Activated T-helper 17 cell treated with anti-CD3 and anti-CD28 coated beads, Interleukin-2, amount 50 U/mL, for 72 hours (primary cell): ENCODE data around the gene DZIP3. TPM values are rescaled to one million over a fixed set of nuclear protein-coding genes. Genes with fewer than 3 reads are reported as not detected.
"Not testable (repeated sequence)": the region's sequence is repeated elsewhere in the genome, so short reads cannot be mapped to it uniquely, and the experiment has no call there.

Experiments
- ATAC-seq: fragments of 150-1000 bp; cut with Tn5 transposase; replicated peaks from 2 replicates; pipeline ENCODE4 v1.10.0; 2021; ENCODE audit warnings: mild to moderate bottlenecking, moderate library complexity
- H3K27ac Mint-ChIP-seq: one replicate; pipeline ENCODE4 v1.8.0; 2022; ENCODE audit warnings: mixed read lengths
- H3K27me3 Mint-ChIP-seq: one replicate; pipeline ENCODE4 v1.8.0; 2022; ENCODE audit warnings: mixed read lengths
- H3K36me3 Mint-ChIP-seq: one replicate; pipeline ENCODE4 v1.8.0; 2022; ENCODE audit warnings: low read depth, mild to moderate bottlenecking, mixed read lengths
- H3K4me1 Mint-ChIP-seq: one replicate; pipeline ENCODE4 v1.8.0; 2022; ENCODE audit warnings: mixed read lengths
- H3K4me3 Mint-ChIP-seq: one replicate; pipeline ENCODE4 v1.8.0; 2022; ENCODE audit warnings: mild to moderate bottlenecking, mixed read lengths
- H3K9me3 Mint-ChIP-seq: one replicate; pipeline ENCODE4 v1.8.0; 2022; ENCODE audit warnings: mixed read lengths
- total RNA-seq, 2 donors: library from RNA; stranded (reverse); gene quantifications; one replicate each; pipeline ENCODE4 v1.2.3, GENCODE V29; 2022

DZIP3 gene
- total RNA-seq, 2 donors from 2014 or later = 9.7 to 19.7 TPM

- H3K9me3 Mint-ChIP-seq = no peaks in the 10 kb centered on the region
- no peak overlapping the region for H3K4me3 Mint-ChIP-seq
- H3K36me3 Mint-ChIP-seq = peaks cover 14% of the 10 kb centered on the region
- no peaks in the 10 kb centered on the region for H3K4me1 Mint-ChIP-seq
- no peaks in the 10 kb centered on the region for H3K27me3 Mint-ChIP-seq
- no peak overlapping the region for H3K27ac Mint-ChIP-seq
- ATAC-seq = no peak
Observed at GRCh38 chr3:108610651-108611050, 21.1 kb downstream of the DZIP3 start.

- not testable (repeated sequence) for H3K4me1 Mint-ChIP-seq, H3K36me3 Mint-ChIP-seq, H3K4me3 Mint-ChIP-seq, ATAC-seq, H3K27me3 Mint-ChIP-seq, H3K9me3 Mint-ChIP-seq, H3K27ac Mint-ChIP-seq
Observed at GRCh38 chr3:108616090-108616489, 26.6 kb downstream of the DZIP3 start.

DNA sequence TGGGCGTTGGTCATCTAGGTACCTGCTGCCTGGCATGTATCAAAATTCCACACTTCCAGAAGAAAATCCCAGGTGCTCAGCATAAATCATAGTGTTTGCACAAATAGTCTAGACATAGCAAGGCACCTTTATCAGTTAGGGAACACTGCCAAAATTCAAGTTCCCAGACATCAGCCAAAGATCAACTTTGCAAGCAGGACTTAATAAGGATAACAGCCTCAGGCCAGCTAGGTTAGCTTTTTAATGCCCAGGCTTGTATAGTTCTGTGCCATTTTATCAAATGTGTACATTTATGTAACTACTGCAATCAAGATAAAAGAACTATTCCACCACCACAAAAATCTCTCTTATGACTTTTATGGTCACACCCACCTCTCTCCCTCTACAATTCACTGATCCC is 30.7 kb downstream of the DZIP3 start:
- H3K4me1 Mint-ChIP-seq = no peaks in the 10 kb centered on the region
- no peak overlapping the region for H3K4me3 Mint-ChIP-seq
- no peak overlapping the region for H3K27ac Mint-ChIP-seq
- no peaks in the 10 kb centered on the region for H3K36me3 Mint-ChIP-seq
- H3K27me3 Mint-ChIP-seq = no peaks in the 10 kb centered on the region
- no peak for ATAC-seq
- peaks cover 3% of the 10 kb centered on the region for H3K9me3 Mint-ChIP-seq

- Mint-ChIP-seq H3K36me3 (no peaks in the 10 kb centered on the region), H3K4me3 (no peak overlapping the region), H3K27ac (no peak overlapping the region), H3K4me1 (no peaks in the 10 kb centered on the region), H3K9me3 (peaks cover 3% of the 10 kb centered on the region), H3K27me3 (no peaks in the 10 kb centered on the region)
- ATAC-seq = no peak
Observed at GRCh38 chr3:108623504-108623903, 34.0 kb downstream of the DZIP3 start.

DNA sequence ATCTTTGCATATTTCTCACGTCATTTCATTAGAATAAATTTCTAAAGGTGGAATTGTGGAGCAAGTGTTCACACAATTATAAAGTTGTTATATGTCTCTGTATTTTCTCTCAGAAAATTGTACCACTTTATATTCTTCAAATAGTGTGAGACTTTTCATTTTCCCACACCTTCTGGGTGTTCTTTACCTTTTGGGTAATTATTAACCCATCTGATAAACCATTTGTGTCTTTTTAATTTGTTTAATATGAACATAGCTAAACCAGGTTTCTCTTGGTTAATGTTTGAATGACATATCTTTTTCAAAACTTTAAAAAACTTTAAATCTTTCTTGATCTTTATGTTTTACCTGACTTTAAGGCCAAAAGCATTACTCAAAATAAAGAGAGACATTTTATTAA is 40.5 kb downstream of the DZIP3 start:
- H3K27me3 Mint-ChIP-seq = no peaks in the 10 kb centered on the region
- ATAC-seq = no peak
- no peaks in the 10 kb centered on the region for H3K9me3 Mint-ChIP-seq
- H3K36me3 Mint-ChIP-seq = peaks cover 17% of the 10 kb centered on the region
- H3K4me1 Mint-ChIP-seq = no peaks in the 10 kb centered on the region
- H3K4me3 Mint-ChIP-seq = no peak overlapping the region
- no peak overlapping the region for H3K27ac Mint-ChIP-seq

GRCh38 chr3:108642526-108642925 is 53.0 kb downstream of the DZIP3 start:
- Mint-ChIP-seq H3K9me3 (no peaks in the 10 kb centered on the region), H3K27ac (no peak overlapping the region), H3K4me3 (no peak overlapping the region), H3K4me1 (no peaks in the 10 kb centered on the region), H3K36me3 (peaks cover 17% of the 10 kb centered on the region), H3K27me3 (no peaks in the 10 kb centered on the region)
- no peak for ATAC-seq

- H3K27me3 Mint-ChIP-seq = no peaks in the 10 kb centered on the region
- no peaks in the 10 kb centered on the region for H3K4me1 Mint-ChIP-seq
- peaks cover 17% of the 10 kb centered on the region for H3K36me3 Mint-ChIP-seq
Observed at GRCh38 chr3:108645364-108645763, 55.8 kb downstream of the DZIP3 start.

GRCh38 chr3:108655664-108656063 is 66.1 kb downstream of the DZIP3 start:
- not testable (repeated sequence) for H3K27me3 Mint-ChIP-seq, H3K4me3 Mint-ChIP-seq, H3K4me1 Mint-ChIP-seq, H3K27ac Mint-ChIP-seq, ATAC-seq, H3K9me3 Mint-ChIP-seq, H3K36me3 Mint-ChIP-seq

More at GRCh38 chr3:108645364-108645763, 55.8 kb downstream of the DZIP3 start:
- ATAC-seq = no peak
- H3K4me3 Mint-ChIP-seq = no peak overlapping the region
- H3K27ac Mint-ChIP-seq = no peak overlapping the region
- no peaks in the 10 kb centered on the region for H3K9me3 Mint-ChIP-seq

DNA sequence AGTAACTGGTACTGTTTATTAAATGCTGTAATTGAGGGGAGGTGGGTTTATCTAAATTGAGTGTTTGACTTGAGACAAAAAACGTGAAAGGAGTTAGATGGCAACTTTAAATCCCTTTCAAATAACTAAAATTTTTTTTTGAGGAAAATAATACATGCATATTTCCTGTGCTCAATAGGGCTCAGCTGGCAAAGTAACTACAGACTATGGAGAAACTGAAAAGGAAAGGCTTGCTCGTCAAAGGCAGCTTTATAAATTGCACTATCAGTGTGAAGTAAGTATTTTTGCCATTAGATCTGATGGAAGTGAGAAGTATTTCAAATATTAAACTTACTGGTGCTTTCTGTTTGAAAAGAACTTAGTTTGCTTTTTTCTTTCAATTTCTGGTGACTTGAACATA is 72.2 kb downstream of the DZIP3 start:
- H3K27ac Mint-ChIP-seq = no peak overlapping the region
- no peaks in the 10 kb centered on the region for H3K9me3 Mint-ChIP-seq
- H3K4me3 Mint-ChIP-seq = no peak overlapping the region
- H3K27me3 Mint-ChIP-seq = no peaks in the 10 kb centered on the region
- H3K36me3 Mint-ChIP-seq = peaks cover 5% of the 10 kb centered on the region
- ATAC-seq = no peak
- H3K4me1 Mint-ChIP-seq = no peaks in the 10 kb centered on the region

DNA sequence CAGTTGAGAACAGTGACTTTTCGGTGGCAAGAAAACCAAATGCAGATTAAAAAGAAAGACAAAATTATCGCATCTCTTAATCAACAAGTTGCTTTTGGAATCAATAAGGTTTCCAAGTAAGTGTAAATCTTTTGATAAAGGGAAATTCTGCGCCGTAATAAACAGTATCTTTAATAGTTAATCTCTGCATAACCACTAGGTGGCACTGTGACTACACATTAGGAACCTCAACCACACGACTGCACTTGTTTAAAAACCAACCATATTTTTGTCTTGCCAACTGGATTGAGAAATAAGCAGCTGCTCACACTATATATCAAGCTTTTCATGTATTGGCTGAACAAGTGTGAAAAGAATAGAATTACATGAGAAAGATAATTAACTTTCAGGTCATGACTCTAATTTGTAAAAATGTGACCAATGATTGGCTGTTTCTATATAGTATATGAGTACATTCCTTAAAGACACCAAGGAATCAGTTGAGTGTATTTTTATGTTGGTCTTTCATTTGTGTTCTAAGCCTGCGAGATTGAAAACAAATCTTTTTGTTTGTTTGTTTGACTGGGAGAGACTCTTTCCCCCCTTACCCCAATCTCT is 72.7 kb downstream of the DZIP3 start:
- no peaks in the 10 kb centered on the region for H3K9me3 Mint-ChIP-seq
- H3K4me1 Mint-ChIP-seq = no peaks in the 10 kb centered on the region
- no peak overlapping the region for H3K4me3 Mint-ChIP-seq
- H3K27me3 Mint-ChIP-seq = no peaks in the 10 kb centered on the region
- peaks cover 5% of the 10 kb centered on the region for H3K36me3 Mint-ChIP-seq
- H3K27ac Mint-ChIP-seq = no peak overlapping the region
- peak; percentile 69 for ATAC-seq

DNA sequence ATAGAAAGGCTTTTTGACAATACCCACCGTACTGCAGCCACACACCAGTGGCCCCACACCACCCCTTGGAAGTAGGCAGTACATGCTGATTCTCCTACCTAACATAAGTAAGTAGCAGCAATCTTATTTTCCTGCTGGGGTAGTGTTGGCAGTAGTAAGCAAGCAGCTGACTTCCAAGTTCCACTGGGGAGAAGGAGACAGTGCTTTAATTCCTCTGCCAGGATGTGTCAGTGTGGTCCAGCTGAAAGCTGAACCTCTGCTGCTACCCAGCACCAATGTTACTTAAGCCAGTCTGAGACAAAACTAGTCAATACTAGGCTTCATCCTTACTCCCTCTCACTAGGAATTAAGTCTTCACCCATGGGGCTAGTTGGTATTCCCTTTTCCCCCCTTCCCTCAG is 74.7 kb downstream of the DZIP3 start:
- Mint-ChIP-seq H3K27ac (no peak overlapping the region), H3K9me3 (no peaks in the 10 kb centered on the region), H3K36me3 (peaks cover 9% of the 10 kb centered on the region), H3K4me3 (no peak overlapping the region), H3K27me3 (no peaks in the 10 kb centered on the region), H3K4me1 (no peaks in the 10 kb centered on the region)
- ATAC-seq = no peak

DNA sequence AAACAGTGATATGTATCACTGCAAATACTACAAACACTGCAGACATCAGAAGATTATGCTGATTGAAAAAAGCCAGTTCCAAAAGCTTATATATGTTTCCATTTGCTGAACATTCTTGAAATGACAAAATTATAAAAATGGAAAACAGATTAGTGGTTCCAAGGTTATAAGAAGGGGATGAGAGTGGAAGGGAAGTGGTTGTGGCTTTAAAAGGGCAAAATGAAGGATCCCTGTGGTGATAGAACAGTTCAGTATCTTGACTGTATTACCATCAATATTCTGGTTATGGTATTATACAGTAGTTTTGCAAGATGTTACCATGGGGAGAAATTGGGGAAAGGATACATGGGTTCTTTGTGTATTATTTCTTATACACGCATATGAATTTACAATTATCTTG is 77.8 kb downstream of the DZIP3 start:
- Mint-ChIP-seq H3K4me3 (no peak overlapping the region), H3K36me3 (peaks cover 36% of the 10 kb centered on the region), H3K27me3 (no peaks in the 10 kb centered on the region), H3K9me3 (no peaks in the 10 kb centered on the region), H3K4me1 (no peaks in the 10 kb centered on the region), H3K27ac (no peak overlapping the region)
- ATAC-seq = peak; percentile 26

DNA sequence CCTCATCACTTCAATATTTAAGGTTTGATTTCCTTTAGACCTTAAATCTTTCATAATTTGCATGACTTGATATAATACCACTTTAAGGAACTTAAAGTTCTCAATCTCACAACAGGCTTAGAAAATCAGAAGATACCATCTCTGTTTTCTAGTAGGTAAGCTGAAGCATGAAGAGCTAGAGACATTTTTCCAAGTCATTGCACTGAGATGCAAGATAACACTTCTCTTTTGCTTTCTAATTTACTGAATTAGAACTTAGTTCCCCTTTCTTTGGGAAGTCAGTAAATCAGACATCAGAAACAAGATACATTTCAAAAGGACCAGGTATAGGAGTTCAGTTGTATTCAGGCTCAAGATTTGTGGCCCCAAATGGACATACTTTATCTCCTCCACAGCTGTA is 79.7 kb downstream of the DZIP3 start:
- Mint-ChIP-seq H3K4me1 (no peaks in the 10 kb centered on the region), H3K27ac (no peak overlapping the region), H3K27me3 (no peaks in the 10 kb centered on the region), H3K9me3 (no peaks in the 10 kb centered on the region), H3K36me3 (peaks cover 34% of the 10 kb centered on the region), H3K4me3 (no peak overlapping the region)
- ATAC-seq = no peak

DNA sequence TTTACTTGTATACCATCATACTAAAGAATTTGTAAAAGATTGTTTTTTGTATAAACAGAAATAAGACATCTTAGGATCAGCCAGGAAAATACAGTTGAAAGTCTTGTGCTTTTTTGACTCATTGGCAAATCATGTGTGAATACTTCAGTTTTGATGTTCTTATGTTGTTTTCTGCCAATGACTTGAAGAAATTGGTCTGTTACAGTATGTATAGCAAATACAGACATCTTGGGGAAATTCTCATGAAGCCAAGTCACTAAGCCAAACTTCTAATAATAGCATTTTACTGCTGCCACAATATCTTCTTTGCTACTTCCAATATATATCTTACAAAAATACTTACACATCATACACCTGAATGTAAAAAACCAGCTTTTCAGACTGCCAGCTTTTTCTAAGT is 83.2 kb downstream of the DZIP3 start:
- Mint-ChIP-seq H3K4me3 (no peak overlapping the region), H3K27ac (no peak overlapping the region), H3K36me3 (peaks cover 46% of the 10 kb centered on the region), H3K9me3 (no peaks in the 10 kb centered on the region), H3K27me3 (no peaks in the 10 kb centered on the region), H3K4me1 (no peaks in the 10 kb centered on the region)
- no peak for ATAC-seq

DNA sequence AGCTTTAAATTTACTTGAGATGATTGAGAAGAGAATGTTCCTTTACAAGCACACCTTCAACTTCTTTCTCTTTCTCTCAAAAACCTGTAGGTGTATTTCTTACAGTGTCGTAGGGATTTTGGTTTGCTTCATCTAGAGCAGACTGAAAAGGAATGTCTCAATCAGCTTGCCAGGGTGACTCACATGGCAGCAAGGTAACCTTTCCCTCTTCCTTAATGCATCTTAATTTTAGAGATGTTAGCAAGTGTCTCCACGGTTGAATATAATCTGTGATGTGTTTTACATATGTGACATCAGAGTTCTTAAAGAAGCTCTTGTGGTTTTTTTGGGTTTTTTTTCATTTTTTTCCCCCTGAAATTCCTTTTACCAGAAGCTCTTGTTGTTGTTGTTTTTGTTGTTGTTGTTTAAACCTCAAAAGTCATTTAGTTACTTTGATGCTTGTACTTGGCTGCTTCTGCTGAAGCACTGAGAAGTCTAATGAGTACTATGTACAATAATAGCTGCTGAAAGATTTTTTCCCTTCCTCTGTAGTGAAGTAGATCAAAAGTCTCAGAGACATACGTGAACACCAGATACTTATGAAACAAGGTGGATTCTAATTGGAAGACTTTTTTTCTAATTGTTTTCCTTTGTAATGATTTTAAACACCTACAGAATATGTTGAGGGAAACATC is 84.6 kb downstream of the DZIP3 start:
- ATAC-seq = no peak
- no peaks in the 10 kb centered on the region for H3K4me1 Mint-ChIP-seq
- peaks cover 53% of the 10 kb centered on the region for H3K36me3 Mint-ChIP-seq
- no peaks in the 10 kb centered on the region for H3K9me3 Mint-ChIP-seq
- no peaks in the 10 kb centered on the region for H3K27me3 Mint-ChIP-seq
- no peak overlapping the region for H3K4me3 Mint-ChIP-seq
- no peak overlapping the region for H3K27ac Mint-ChIP-seq
